GM19099 (cell line): ENCODE data around the gene MIOX.

Source experiments
- POLR2A ChIP-seq: IDR thresholded peaks from 3 replicates; pipeline ENCODE4 v1.6.1; 2011; ENCODE audit warnings: low read depth; ENCODE audit not compliant: insufficient read length; ENCODE audit errors: extremely low read depth

MIOX gene

DNA sequence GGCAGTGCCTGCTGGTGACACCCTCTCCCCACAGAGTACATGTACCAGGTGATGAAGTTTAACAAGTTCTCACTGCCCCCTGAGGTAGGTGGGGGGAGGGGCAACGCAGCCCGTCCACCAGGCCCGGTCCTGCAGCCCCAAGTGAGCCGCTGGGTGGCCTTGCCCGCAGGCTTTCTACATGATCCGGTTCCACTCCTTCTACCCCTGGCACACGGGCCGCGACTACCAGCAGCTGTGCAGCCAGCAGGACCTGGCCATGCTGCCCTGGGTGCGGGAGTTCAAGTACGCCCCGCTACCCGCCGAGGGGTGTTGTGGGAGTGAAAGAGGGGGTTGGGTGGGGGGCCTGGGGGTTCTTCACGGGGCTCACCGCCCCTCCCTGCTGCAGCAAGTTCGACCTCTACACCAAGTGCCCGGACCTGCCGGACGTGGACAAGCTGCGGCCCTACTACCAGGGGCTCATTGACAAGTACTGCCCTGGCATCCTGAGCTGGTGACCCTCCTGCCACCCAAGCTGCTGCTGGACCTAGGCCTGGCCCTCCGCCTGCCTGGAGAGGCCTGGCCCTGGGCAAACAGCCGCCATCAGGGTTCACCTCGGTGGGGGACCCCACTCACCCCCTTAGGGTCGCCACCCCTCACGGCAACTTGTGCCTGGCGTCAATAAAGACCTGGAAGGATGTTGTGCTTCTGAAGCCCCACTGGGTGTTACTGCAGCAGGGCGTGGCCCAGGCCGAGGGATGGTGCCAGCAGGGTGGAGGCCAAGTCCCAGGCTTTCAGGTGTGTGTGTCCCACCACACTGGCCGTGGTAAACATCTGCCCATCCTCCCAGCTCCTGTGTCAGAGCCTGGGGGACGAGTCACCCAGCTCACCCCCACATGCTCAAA, 2.9 kb downstream of the MIOX start:
- TF ChIP-seq POLR2A = no peak

DNA sequence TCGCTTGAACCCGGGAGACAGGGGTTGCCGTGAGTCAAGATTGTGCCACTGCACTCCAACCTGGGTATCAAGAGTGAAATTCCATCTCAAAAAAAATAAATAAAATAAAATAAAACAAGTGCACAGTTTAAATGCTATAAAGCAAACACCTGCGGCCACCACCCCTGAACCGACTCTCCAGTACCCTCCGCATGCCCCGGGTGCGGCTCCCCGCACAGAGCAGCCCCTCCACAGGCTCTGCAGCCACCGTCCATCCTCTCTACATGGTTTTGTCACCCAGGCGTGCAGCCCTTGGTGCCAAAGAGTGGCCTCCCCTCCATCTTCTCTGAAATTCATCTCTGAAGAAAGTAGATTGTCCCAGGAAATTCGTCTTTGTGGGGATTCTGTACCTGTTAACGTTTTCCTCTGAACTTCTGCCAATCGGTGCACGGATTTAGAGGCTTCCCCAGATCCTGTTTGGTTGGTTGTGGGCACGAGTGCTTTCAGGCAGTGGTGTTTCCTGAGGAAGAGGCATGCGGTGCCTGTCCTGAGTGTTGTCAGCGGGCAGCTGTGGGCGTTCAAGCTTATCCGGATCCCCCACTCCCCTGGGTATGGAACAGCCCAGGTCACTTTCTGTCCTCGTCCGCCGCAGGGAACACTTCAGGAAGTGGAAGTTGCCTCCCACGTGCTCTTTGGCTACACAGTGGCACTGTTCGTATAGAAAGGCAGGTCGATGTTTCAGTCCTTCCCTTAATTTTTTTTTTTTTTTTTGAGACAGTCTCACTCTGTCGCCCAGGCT, 4.1 kb downstream of the MIOX start:
- no peak for TF ChIP-seq POLR2A

DNA sequence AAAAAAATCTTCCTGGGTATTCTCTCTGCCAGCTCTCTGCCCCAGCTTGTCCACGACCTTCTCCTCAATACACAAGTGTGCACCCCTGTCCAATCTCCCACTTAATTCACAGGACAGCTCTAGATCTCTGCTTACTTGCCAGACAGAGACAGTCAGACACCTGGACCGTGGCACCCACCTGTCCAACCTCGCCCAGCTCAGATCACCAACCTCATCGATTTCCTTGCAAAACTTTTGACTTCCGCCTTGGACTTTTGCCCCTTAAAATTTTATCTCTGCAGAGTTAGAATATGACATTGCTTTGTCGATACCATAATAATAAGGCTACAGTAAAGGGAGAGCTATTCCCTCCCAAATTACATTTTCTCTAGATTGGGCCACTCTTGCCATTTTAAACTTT, 10.4 kb downstream of the MIOX start:
- TF ChIP-seq POLR2A = no peak

DNA sequence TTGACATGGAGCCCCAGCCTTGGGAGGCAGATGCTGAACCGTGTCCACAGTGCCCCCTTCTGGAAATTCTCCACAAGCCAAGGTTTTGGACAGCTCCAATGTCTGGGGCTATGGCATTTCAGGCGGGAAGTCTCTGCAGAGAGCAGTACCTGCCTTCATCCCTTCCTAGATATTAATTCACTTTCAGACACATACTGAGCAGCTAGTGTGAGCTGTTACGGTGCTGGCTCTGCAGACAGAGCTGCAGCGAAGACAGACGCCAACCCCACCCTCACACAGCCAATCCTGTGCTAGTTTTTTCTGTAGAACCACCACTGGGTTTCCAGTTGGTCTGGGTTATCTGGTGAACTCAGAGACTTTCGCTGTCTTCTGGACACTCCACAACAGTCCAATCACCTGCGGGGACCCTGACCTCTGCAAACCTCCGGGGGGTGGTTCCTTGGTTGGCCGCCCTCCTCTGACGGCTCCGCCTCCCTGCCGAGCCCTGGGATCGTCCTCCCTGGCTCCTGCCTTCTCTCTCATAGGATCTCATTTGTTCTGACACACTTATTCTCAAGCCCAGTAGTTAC, 11.7 kb downstream of the MIOX start:
- no peak for TF ChIP-seq POLR2A

DNA sequence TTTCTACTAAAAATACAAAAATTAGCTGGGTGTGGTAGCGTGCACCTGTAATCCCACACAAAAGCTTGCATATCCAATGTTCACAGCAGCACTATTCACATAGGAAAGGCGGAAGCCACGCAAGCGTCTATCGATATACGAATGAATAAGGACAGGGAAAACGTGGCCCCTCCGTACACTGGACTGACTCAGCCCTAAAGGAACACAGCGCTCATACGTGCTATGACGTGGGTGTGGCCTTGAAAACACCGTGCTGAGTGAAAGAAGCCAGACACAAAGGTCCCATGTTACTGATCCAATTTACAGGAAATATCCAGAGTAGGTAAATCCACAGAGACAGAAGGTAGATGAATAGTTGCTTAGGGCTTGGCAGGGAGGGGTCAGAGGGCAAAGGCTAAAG, 13.8 kb downstream of the MIOX start:
- TF ChIP-seq POLR2A = no peak

DNA sequence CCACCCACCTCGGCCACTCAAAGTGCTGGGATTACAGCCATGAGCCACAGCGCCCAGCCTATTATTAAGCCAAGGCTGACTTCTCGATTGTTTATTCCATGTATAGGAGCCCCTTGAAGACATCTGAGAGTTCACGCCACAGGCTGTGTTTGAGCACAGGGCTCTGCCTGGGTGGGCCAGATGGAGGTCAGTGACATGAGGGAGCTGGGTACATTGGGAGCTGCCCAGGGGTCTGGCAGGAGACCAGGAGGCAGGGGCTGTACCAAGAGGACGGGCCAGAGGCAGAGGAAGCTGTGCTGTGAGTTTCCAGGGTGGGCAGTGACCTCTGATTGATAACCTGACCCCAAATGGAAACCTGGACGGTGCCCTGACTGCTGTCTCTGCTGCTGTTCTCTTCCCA, 15.4 kb downstream of the MIOX start:
- TF ChIP-seq POLR2A = no peak

DNA sequence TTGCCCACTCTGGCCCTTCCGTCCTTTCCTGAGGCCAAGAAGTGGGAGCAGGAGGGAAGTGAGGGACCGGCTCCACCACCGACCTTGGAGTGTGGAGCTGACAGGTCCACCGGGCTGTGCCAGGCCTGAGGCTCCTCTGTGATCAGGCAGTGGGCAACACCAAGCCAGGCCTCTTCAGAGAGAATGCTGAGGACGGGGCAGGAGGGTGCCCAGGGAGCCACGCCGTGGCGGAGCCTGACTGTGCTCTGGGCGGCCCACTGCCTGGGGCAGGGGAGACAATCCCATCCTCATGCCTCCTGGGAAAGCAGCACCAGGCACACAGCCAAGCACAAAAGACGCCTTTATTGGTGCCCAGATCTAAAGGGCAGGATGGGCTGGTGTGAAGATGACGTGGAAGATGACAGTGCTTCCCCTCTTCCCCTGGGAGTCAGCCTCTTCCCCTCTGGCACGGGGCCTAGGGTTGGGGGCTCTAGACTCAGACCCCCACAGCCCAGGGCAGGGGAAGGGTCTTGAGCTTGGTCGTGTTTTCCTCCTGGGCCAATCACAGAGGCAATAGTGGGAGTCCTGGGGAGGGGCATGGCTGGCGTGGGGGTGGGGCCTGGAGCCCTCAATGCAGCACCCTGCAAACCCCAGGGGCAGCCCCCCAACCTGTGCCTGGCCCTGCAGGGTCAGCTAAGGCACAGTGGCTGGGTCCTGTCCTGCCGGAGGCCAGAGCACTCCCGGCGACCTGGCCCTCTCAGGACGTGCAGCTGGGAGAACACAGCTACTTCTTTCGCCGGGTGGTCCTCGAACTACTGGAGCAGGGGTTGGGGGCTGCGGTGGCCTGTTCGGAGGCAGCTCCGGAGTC, 16.2 kb downstream of the MIOX start:
- TF ChIP-seq POLR2A = no peak

DNA sequence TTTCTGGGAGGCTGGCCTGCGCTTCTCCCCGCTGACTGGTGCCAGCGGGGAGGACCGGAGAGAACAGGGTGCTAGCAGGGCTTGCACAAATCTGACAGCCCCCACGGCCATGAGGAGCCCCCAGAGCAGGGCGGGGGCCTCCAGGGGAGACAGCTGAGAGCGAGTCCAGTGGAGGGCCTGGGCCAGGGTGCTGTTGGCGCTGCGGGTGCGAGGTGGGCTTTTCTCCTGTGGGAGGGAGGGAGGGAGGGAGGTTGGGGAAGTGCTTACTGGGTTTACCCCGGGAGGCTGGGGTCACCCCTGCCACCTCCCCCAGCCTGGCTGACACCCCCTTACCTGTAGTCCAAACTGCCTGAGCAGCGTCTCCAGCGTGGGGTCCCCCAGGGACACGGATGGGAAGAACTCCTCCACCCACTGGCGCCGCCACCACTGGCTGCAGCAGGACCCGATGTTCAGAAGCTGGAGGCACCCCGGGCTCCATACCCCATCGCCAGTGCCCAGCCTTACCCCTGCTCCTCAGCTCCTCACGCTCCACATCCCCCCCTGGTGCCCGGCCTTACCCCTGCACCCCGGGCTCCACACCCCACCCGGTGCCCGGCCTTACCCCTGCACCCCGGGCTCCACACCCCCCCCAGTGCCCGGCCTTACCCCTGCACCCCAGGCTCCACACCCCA, 17.0 kb downstream of the MIOX start:
- TF ChIP-seq POLR2A = no peak

DNA sequence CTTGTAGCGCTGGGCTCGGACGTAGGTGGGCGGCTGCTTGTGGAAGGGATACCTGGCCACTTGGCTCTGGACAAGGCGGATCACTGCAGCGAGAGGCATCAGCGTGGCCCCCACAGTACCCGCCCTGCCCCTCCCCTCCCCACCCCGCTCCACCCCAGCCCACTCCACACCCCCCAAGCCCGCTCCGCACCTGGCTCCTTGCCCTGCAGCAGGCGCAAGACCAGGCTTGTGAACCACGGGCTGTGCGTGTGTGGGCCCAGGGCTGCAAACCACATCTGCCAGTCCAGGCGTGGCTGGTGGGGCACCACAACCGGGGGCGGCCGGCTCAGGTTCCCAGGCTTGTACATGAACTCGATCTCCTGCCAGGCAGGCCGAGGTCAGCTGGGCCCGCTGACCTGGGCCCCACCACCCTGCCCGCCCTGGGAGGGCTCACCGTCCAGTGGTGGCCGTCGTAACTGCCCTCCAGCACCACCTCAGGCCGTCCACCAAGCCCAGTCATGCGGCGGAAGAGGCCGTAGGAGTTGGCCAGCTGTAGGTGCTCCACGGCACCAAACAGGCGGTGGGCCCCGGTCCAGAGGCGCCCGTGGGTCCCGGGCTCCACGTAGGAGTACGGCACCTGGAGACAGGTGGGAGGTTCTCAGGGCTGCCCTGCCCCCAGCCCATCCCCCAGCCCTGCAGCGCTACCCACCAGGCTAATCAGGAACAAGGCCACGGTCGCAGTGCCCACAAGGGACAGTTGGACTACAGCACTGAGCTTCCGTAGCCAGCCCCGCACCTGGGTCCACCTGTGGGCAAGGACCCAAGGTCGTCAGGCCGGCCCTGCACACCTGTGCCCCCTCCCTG, 17.9 kb downstream of the MIOX start:
- no peak for TF ChIP-seq POLR2A

DNA sequence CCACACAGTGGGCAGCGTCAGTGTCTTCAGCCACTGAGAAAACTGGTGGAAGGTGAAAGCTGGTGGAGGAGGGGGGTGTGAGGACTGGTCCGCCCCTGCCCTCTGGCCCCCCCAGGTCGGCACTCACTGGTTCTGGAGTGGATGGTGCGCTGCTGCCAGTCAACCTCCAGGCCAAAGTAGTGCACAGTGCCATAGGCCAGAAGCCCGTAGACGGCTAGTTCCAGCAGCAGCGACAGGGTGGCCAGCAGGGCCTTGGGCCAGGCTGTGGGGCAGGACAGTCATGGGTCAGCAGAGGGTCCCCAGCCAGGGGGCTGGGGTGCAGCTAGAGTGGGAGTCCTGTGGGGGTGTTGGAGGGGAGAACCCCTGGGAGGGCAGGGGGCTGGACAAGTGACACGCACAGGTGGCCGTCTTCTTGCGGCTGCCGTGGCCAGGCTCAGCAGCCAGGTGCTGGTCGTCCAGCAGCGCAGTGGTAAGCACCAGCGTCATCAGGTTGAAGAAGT, 18.7 kb downstream of the MIOX start:
- TF ChIP-seq POLR2A = no peak

DNA sequence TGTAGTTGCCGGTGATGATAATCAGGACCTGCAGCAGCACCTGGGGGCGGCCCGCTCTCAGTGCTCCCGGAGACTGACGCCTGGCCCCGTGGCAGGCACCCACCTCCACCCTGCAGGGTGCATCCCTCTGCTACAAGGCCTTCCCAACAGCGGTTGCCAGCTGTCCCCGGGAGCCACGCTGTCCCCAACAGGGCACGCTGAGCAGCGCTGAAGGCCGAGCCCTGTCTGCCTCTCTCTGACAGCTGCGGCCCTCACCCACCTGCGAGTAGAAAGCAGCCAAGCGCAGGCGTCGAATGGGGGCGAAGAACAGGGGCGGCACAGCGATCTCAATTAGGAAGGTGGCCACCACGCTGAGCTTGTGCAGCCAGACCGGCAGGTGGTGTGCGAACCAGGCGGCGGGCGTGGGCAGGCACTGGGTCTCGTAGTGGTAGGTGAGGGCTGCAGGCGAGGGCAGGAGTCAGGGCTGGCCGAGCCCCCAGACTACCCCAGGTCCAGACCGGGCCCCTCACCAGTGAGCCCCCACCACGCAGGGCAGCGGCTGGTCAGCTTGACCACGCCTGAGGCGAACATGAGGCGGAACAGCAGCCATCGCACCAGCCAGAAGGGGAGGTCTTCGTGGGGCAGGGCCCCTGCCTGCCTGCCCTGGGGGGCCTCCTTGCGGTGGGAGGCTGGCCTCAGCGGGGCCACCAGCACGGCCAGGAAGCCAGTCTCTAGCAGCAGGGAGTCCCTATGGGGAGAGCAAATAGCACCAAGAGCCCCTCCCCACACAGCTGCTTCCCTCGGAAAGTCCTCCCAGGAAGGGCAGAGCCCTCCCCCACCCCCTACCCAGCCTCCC, 19.3 kb downstream of the MIOX start:
- TF ChIP-seq POLR2A = no peak

DNA sequence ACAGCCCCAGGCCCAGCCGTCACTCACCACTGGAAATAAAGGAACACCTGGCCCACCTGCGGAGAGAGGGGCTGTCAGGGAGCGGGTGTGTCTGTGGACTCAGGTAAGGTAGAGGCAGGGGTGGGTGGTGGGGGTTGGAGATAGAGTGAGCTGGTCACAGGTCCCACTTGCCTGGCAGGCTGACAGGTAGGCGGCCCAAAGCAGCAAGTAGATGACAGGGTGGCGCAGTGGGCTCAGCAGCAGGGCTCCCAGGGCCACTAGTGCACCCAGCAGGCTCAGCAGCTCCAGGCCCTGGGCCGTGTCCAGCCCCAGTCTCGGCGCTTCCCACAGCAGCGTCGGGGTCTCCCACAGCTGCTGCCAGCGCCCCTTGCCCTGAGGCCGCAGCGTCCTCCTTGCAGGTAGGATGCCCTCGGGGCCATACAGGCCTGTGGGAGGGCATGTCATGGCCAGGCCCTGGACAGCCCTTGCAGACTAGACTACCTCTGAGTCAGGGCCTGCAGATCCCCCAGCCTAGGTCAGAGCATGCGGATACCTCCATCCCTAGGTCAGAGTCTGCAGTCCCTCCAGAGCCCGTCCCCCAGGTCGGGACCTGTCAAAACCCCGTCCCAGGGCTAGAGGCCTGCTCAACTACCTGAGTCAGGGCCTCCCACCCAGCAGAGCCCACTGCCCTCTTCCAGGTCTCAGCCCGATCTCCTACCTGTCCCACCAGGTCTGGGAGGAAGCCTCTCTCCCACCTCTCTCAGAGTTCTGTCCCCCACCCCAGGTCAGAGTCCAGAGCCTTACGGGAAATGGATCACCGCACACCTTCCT, 20.2 kb downstream of the MIOX start:
- TF ChIP-seq POLR2A = no peak

DNA sequence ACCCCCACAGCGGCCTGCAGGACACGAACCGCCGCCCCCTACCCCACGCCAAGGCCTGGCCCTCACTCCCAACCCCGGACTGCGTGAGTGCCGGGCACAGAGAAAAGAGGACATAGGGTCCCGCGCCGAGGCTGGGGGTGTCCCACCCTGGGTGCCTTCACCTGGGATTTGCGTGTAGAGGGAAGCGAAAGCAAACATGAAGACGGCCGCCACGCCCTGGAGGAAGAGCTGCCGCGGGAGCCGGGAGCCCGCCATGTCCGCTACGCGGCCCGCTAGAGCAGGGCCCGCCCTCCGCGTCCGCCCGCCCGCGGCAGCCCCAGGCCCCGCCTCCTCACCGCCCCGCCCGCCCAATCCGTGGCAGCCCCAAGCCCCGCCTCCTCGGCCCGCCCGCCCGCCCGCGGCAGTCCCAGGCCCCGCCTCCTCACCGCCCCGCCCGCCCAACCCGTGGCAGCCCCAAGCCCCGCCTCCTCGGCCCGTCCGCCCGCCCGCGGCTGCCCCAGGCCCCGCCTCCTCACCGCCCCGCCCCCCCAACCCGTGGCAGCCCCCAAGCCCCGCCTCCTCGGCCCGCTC, 20.8 kb downstream of the MIOX start, which contains the start of gene LMF2:
Gene LMF2, minus strand, starts transcription at position 282 of the 570 bp plus-strand sequence. Its CDS starts 27 bp downstream, at position 255.
- peak; percentile 77 for TF ChIP-seq POLR2A
